ENCODE measurements around the gene N4BP2L2.

Gene N4BP2L2

DNA sequence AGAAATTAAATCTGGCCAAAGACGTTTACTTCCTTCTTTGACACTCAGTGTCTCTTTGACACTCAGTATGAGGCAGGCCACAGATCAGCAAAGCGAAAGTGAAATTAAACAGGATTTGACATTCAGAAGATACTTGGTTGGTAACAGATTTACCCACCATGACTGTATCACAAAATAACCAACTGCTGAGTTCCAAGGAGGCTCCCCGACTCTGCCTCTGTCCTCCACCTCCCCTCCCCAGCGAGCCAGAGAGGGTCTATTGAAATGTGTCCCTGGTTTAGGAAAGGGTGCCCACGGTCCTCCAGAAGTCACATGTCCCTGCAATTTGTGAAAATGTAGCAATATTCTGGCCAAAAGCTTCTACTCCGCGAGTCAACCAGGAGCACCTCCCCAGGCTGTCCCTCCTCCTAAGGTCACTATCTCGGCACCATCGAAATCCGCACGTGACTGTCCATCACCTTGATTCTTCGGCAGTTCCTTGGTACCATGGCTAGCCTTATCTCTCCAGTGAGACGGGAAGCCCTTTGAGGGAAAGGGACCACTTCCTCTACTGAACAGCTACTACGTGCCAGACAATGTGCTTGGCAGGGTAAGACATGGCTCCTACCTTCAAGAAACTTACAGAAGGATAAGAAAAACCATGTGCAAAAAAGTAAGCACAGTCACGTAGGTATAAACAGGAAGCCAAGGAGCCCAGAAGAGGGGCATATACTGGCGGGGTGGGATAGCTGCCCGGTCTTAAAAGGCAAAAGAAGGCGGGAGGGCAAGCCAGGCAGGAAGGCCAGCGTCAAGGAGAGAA lies 112.2 kb downstream of the N4BP2L2 start:
- DNase-seq (ENCODE audit: low spot score): no peak

DNA sequence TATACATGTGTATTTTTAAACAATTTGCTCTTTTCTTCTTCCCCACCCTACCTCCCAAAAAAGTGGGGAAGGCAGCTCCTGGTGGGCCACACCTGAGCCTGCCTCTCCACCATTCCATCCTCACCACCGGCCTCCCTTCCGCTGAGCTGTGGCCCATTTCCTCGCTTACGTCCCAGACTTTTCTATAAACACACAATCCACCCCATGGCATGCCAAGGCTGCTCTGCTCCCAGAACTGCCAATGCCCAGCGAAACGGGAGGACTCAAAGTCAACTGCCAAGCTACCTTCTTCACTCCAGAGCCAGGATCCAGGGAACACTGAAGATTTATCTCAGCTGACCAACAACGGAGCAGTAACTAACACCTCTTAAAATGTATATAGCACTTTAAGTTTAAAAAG lies 113.4 kb downstream of the N4BP2L2 start:
- no peak for DNase-seq (ENCODE audit: low spot score)

GRCh38 chr13:32423592-32423991 lies 115.0 kb downstream of the N4BP2L2 start:
- DNase-seq (ENCODE audit: low spot score): no peak

GRCh38 chr13:32419862-32420261 lies 118.7 kb downstream of the N4BP2L2 start:
- DNase-seq (ENCODE audit: low spot score): no peak

- no peak for DNase-seq (ENCODE audit: low spot score)
These were observed 120.6 kb downstream of the N4BP2L2 start for GRCh38 chr13:32417995-32418394.

GRCh38 chr13:32415019-32415418 lies 123.6 kb downstream of the N4BP2L2 start:
- DNase-seq (ENCODE audit: low spot score): no peak

GRCh38 chr13:32414580-32414979 lies 124.0 kb downstream of the N4BP2L2 start:
- no peak for DNase-seq (ENCODE audit: low spot score)

DNA sequence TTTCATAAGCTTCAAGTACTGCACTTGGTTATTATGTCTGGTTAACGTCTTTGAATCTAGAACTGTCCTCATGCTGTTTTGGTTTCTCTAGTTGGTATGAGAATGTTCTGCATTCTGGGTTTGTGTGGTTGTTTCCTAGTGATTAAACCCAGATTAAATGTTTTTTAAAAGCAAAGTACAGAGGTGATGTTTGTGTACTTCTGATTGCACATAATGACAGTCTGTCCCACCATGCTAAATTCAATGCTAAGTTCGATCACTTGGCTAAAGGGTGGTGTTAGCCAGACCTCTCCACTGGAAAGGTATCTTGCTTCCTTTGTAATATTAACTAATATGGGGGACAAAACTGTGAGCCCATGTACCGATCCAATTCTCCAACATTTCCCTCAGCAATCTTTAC lies 125.3 kb downstream of the N4BP2L2 start:
- no peak for DNase-seq (ENCODE audit: low spot score)

DNA sequence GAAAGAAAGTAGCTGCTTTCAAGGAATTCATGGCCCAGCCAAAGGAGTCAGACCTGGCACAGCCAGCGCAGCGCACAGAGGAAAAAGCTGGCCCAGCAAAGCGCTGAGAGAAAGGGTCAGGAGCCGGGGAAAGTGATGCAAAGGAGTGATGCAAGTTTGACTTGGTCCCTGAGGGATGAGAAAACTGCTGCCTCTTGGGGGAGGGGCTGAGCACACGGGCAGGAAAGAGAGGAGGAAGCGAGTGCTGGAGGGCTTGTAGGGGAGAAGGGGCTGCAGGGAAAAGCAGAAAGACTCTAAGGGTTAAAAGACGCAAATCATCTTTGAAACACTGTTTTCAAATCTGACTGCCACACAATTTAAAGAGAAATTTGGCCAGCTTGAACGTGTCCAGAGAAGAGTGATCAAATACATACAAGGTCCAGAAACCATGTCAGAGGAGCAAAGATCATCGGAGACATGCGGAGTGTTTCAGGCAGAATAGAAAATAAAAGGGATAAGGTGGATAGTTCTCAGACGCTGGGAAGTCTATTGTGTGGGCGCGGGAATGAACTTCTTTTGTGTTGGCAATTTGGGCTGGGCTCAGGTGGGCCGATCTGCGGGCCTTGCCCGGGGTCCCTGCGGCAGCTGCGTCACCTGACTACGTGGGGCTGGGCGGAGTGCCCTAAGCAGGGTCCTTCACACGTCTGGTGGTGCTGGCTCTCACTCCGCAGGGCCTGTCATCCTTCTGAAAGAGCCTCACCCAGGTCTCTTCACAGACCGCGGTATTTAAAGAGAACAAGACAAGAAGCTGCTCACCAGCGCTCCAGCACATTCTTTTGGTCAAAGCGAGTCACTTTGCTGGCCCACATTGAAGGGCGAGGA lies 128.8 kb downstream of the N4BP2L2 start:
- no peak for DNase-seq (ENCODE audit: low spot score)

- DNase-seq (ENCODE audit: low spot score): no peak
These were observed 129.6 kb downstream of the N4BP2L2 start for GRCh38 chr13:32409001-32409313.

- no peak for DNase-seq (ENCODE audit: low spot score)
These were observed 130.1 kb downstream of the N4BP2L2 start for GRCh38 chr13:32408296-32409000.

DNA sequence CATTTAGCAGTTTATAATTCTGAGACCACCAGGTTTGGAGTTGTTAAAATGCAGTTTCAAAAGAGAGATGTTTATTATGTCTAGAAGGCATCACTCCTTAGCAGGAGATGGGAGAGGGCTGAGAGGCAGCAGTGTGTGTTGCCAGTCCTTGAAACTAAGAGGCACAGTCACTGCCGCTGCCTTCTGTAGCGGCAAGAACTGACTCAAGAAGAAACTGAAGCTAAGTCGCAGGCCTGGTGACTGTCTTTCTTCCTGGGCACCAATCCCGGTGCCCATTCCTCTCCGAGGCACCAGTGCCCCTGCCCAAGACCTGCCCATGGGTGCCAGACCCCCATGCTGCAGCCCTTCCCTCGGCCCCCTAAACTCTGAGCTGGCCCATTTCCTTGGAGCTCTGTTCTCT lies 130.7 kb downstream of the N4BP2L2 start:
- DNase-seq (ENCODE audit: low spot score): no peak

DNA sequence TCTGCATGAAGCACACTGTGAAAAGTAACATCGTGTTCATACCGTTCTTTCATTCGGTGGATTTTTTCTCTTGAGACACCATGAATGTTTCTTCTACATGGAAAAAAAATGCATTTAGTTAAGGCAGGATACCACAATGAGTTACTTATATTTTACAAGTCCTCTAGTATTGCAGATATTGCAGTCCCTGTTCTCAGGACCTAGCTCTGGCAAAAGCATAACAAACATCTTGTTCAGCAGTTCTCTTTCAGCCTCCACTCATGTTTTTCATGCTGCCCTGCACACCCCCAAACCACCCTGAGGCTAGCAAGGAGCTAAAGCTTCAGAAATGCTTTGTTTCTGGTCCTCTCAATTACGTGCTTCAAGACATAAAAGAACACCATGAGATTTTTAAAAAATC lies 135.5 kb downstream of the N4BP2L2 start:
- peak; percentile 45 for DNase-seq (ENCODE audit: low spot score)

GRCh38 chr13:32391101-32391619 lies 147.4 kb downstream of the N4BP2L2 start:
- DNase-seq (ENCODE audit: low spot score): no peak

GRCh38 chr13:32390484-32390883 lies 148.1 kb downstream of the N4BP2L2 start:
- no peak for DNase-seq (ENCODE audit: low spot score)

DNA sequence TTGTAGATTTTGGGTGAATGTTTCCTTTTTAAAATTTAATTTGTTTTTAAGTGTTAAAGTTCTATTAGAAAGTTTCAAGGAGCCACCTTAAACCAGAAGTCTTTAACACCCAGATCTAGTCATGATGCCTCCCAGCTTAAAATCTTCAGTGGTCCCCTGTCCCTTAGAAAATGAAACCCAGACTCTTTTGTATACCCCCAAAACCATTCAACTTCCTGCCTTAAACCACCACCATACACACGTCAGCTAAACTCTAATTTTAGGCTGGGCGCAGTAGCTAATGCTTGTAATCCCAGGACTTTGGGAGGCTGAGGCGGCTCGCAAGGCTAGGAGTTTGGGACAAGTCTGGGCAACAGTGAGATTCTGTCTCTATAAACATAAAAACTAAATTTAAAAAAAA lies 148.5 kb downstream of the N4BP2L2 start:
- no peak for DNase-seq (ENCODE audit: low spot score)

DNA sequence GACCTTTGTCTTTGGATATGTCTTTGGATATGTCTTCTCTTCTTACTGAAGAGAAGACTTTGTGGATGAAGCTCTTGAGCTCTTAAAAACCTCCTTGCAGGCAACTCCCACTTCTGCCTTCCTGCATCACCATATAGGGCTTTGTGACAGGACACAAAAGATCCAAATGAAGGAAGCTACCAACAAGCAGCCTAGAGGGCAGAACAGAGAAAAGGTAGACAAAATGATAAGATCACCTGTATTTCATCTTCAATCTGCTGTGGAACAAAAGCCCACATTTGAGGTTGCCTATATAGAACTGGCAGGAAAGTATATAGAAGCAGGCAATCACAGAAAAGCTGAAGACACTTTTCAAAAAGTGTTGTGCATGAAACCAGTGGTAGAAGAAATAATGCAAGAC lies 153.2 kb downstream of the N4BP2L2 start:
- DNase-seq (ENCODE audit: low spot score): no peak

GRCh38 chr13:32384702-32385101 lies 153.9 kb downstream of the N4BP2L2 start:
- no peak for DNase-seq (ENCODE audit: low spot score)

DNA sequence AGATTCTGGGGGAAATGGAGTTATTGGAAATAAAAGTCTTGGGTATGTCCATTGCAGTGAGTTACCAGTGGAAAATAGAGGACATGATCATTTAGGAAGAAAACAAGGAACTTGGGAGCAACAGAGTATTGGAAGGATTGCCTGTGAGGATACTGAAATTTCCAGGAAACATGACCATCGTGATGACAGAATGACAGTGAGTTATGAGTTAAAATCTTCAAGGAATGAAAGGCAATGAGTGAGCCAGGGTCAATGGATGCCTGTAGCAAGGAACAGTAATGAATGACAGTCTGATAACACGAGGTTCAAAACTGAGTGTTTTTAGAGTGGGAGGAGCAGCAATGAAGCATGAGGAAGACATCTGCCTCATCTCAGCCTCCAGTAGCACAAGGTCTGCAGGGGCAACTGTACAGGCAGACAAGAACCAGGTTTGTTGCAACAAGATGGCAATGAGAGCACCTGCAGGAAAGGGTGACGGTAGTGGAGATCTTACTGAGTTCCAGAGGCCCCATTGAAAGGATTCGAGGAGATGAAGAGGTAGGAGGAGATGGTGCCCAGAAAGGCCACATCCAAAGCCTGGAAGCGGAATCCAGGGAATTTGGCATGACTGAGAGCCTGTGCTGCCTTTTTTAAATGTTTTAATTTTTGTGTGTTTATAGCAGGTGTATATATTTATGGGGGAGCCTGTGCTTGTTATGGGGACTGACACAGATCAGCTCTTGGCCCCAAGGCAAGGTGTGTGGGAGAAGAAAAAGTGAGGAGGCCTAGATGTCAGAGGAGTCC lies 154.6 kb downstream of the N4BP2L2 start:
- DNase-seq (ENCODE audit: low spot score): no peak

Data from COLO829 (cell line).